SK-N-SH (cell line): Measurements from ENCODE around the gene LIPT1.

Experiments used
- EP300 ChIP-seq, 2 experiments: IDR thresholded peaks; 2 replicates each; pipeline versions ENCODE4 v1.4.0 to v1.6.1; 2012; ENCODE audit warnings: borderline replicate concordance in 1 of 2, low read depth in 1 of 2, low read length in 1 of 2
- POLR2AphosphoS5 ChIP-seq: IDR thresholded peaks from 2 replicates; pipeline ENCODE4 v1.6.1; 2012; ENCODE audit warnings: low read depth, low read length
- SMC3 ChIP-seq: IDR thresholded peaks from 2 replicates; pipeline ENCODE4 v1.6.1; 2012; ENCODE audit warnings: low read depth, low read length, improper control_type of control experiment
- TF ChIP-seq, protein P1 (sequence below): fragments of 200-600 bp; sonication (generic); IDR thresholded peaks from 2 replicates; pipeline ENCODE4 v1.6.1; 2017; ENCODE audit warnings: antibody characterized with exemption, mild to moderate bottlenecking, moderate library complexity

DNA sequence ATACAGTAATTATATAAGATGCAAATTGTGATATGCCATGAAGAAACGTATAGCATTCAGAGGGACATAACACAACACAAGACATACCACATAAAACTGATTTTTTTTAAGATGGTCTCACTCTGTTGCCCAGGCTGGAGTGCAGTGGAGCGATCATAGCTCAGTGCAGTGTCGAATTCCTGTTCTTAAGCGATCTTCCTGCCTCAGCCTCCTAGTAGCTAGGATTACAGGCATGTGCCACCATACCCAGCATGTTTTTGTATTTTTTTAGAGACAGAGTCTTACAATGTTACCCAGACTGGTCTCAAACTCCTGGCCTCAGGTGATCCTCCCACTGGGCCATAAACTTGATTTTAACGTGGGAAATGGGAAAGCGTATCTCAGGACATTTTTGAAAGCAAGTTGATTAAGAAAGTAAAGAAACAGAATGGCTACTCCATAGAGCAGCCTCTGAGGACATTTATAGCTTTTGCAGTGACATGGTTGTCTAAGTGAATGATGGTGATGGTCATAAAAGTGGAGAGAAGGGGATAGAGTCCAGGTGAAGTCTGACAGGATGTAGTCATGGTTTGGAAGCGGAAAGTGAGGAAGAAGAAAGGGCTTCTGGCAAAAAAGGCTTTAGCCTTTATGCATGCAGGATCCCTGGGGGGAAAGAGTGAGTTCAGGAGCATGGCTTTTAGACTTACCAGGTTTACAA lies 2.4 kb upstream of the LIPT1 start:
- TF ChIP-seq, protein P1, sequence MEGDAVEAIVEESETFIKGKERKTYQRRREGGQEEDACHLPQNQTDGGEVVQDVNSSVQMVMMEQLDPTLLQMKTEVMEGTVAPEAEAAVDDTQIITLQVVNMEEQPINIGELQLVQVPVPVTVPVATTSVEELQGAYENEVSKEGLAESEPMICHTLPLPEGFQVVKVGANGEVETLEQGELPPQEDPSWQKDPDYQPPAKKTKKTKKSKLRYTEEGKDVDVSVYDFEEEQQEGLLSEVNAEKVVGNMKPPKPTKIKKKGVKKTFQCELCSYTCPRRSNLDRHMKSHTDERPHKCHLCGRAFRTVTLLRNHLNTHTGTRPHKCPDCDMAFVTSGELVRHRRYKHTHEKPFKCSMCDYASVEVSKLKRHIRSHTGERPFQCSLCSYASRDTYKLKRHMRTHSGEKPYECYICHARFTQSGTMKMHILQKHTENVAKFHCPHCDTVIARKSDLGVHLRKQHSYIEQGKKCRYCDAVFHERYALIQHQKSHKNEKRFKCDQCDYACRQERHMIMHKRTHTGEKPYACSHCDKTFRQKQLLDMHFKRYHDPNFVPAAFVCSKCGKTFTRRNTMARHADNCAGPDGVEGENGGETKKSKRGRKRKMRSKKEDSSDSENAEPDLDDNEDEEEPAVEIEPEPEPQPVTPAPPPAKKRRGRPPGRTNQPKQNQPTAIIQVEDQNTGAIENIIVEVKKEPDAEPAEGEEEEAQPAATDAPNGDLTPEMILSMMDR: no peak
- no peak for TF ChIP-seq SMC3
- no peak for TF ChIP-seq POLR2AphosphoS5
- no peak for TF ChIP-seq EP300 (IDR thresholded peaks at IDR 0.05; ENCODE audit: borderline replicate concordance in 1 of 2, low read depth in 1 of 2, low read length in 1 of 2)
